NCI-H2029 treated with DMSO at 0.1 percent for 48 hours (cell line): ENCODE results near the gene UNC5C.

Source experiments
- DNase-seq: peaks from one replicate; lab custom pipeline; 2025; lab: John Stamatoyannopoulos, UW

The UNC5C gene

DNA sequence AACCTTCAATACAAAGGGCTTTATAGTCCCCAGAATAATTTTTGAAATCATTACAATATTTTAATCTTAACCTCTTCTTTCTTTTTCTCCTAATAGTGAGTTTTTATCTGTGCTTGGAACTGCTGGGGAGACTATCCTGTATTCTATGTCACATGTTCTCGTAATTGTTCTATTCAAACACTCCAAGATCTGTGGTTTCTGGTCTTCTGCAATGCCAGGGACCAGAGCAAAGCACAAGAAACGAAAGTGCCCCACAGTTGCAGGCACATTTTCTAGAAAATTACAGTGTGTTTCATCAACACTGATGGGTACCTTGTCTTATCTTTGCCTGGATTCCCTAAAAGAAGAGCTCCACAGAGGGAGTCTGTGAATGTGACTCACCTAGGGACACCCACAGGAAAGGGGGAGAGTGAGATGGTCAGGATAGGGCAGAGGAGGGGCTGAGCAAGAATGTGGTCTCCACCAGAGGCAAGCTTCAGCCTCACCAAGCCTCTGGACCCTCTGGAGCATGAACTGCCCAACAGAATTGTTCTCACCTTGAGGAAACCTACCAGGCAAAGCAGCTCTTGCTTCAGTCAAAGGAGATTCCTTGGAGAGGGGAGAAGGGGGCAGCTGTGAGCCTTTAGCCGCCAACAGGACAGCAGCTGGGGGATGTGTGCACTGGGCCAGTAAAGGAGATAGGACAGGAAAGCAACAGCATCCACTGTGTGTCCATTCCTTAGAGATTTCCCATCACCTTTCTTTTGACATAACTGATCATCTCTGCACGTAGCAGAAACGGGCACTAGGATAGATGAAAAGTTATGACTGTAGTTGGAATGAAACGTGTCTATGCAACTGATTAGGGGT is 25.9 kb downstream of the UNC5C start:
- no peak for DNase-seq

DNA sequence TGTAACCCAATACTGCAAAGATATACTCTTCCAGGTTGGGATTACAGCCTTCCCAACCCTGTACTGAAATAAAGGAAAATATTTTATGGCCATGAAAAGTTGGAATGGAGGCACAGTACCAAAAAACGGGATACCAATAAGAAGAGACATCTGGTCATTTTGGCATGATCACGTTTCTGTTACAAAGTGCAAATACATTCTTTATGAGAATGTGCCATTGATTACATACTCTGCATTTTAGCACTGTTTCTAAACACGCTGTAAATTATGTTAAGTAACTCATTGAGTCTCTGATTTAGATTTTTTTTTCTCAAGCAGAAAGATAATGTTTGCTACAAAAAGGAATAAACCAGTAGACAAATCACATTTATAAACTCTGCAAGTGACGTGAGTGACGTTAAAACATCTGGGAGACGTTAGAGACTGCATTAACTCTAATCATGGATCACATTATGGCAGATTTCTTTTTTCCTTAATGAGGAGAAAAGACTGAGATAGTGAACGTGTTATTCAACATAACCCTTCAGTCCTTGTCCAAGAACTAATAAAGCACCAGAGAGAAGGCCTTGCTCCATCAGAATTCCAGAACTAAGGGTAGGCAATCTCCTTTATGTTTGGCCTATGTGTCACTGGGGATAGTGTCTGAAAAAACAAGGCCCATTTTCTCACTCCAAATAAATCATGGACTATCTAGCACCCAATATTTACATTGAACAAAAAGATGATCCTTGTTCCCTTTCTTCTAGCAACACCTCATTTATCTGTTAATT is 31.0 kb downstream of the UNC5C start:
- DNase-seq, result no peak

DNA sequence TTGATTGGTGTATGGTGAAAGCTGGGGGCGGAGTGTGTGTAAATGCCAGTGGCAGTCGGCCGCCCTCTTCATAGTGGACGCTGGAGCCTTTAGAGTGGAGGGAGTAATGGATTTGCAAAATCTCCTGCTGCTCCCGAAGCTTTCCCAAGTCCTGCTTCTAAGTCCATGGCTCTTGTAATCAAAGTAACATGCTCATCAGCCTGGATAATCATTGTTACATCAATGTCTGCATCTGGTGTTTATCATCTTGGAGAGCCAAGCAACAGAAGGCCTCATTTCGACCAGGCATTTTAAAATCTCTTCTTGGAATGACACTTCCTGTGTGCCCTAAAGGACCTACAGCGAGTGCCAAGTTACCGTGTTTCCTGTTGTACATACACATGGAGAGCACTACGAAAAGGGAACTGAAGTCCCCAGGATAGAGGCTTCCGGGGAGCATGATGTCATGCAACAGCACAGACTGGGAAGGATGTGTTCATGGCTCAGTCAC is 32.2 kb downstream of the UNC5C start:
- DNase-seq, result no peak

DNA sequence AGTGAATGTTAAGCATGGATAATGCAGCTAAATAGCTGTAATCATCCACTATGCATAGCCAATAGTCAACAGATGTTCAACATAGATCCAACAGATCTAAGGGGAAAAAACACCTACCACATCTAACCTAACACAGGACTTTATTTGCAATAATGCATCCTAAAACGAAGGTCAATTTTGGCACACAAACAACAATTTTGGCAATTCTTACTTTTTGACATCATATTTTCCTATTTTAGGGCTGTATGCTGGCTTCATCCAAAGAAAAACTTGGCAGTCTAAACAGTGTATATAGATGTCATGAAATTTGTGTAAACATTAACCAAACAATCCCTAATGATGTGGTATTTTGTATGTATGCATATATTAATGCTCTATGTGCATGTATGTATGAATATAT is 33.2 kb downstream of the UNC5C start:
- DNase-seq, result no peak

DNA sequence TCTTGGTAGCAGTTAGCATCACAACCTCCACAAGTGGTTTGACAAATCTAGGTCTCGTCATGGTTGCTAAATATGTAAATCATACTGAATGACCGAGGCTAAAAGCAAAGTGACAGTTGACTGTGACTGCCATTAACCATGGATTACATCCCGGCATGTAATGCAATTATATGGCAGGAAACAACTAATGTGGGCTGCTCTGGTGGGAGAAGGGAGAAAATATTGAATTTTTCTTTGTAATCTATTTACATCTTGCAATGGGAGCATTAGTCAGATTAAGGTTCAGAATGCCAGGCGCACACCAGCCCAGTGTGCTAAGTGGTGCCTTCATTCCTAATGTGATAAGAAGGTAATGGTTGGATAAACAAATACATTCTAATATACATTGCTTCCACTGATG is 35.8 kb downstream of the UNC5C start:
- DNase-seq, result no peak

DNA sequence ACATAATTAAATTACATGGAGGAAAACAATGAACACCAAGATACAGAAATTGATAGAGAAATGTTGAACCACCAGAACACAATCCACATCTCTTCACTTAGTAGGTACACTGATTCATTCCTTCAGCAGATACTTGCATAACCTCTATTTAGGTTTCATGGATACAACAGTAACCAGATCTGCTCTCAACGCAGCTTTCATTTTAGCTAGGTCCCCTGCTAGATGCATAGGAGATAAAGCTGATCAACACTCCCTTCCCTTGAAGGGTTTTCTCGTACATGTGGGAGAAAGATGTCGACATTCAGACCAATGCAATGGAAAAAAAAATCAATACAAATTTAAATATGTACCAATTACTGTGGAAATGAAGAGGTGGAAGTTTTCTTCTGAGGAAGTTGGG is 37.3 kb downstream of the UNC5C start:
- no peak for DNase-seq

DNA sequence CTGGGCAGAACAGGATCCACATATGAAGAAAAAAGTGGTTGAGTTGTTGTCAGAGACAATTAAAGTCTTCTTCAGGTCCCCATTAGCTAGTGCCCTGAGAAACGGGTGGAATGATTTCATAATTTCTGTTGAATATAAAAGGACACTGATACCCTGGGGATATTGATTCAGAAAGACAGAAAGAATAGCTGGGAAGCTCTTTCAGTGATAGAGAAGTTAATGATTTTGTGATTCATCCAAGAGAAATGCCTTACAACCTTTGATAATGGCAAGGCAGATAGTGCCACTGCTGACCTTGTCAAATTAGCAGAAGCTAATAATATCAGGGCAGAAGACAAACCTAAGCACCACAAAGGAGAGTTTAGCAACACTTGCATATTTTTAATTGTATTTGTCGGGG is 37.9 kb downstream of the UNC5C start:
- DNase-seq, result no peak

DNA sequence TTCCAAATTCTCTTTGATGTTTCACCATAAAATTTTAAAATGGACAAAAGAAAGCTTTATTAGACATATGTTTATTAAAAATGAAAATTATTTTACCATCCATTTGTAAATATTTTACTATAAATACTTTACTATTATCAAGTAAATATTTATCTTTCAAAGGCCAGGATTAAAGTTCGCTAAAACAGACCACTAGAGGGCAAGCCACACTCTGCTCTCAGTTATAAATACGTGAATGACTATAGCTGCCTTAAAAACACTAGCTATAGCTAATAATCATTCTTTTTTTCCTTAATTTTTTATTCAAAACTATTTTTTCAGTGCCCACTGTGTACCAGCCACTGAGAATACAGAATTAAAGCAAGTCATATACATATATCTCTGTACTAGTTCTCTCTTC is 38.6 kb downstream of the UNC5C start:
- no peak for DNase-seq

DNA sequence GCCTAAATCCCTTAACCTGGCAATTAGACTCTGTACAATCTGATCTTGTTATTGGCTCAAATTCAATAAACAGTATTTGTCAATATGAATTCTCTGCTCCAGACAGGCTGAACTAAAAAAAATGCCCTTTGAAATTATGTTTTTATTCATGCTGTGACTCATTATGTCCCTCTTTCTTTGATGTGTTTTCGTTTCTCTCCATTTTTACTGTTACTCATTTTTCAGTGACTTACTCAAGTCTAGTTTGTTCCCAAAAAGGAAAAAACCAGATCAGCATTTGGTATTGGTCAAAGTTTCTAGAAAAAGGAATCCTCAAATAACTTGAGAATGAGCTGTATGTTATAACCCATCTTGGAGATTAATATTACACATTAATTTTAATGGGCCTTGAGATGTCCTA is 40.4 kb downstream of the UNC5C start:
- no peak for DNase-seq

DNA sequence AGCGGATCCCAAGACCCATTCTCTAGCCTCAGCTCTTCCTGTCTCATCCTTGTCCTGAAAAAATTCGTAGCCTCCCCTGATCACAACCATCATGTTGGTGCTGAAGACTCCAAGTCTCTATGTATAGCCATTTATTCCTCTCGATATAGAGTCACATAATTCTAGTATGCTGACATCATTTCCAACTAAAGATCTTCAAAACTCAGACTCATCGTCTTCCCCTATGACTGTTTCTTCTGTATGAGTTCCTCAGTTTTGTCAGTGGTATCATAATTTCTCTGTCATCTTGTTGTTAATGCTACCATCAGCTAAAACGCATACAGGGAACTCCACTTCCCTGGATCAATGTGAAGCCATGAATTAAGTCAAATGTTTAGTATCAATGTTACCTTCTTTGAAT is 41.2 kb downstream of the UNC5C start:
- DNase-seq, result no peak

DNA sequence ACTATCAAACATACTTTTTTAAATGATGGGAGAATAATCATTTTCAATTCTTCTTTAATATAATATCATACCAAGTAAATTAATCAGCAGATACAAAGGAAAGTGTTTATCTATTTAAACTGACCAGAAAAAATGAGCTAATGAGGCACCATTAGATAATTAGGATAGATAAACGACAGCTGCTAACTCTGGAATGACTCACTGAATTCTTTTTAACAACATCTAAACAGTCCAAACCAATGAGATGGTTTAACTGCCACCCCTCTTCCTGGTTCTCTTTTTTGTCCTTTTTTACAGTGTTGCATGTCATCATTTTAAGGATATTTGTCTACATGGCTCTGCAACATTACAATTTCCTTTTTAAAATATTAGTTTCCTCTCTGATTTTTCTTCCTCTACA is 41.6 kb downstream of the UNC5C start:
- no peak for DNase-seq

DNA sequence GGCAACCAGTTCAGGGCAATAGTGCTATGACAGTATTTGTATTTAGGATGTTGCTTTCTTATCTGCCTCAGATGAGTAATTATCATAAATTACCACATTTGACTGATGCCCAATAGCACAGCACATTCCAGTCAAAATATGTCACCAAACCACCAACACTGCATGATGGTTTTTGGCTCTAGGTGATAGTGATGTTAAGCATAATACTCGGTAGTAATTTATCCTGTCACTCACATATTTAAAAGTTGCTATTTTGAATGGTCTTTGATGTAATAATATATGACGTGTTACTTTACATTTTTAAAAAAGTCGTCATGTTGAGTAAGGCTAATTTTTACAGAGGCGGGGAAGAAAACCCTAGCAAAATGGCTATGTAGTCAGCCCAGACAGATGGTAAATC is 42.5 kb downstream of the UNC5C start:
- DNase-seq, result no peak

DNA sequence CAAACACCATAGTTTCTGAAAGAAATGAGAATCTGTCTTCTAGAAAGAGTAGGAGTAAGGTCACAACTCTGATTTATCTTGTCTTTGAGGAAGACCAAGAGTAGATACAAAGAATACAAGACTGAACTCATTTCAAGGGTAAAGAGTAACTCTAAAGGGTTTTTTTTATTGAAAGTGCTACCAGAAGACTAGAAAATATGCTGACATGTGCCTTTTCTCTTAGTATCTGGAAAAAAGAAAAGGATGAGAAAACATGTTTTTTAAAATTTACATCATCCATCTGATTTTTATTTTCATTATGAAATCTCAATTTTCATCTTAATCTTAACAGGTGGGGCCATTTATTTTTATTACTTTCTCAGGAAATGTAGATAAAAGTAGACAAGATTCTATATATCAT is 43.0 kb downstream of the UNC5C start:
- DNase-seq, result no peak

DNA sequence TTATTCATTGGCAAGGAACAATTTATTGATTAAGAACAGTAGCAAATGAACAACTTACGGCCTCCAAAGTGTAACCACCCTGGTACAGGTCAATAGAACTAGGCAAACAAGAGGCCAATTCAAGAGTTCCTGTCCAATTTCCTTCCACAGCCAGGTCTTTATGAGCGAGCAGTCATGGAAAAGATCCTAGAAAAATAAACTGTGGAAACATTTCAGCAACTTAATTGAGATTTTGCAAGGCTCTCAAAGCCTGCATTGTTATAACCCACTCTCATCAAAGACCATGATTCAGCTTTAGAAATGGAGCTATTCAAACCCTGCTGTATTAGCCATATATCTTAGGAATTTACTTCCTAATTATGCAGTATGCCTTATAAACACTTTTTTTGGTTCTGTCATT is 43.6 kb downstream of the UNC5C start:
- no peak for DNase-seq

DNA sequence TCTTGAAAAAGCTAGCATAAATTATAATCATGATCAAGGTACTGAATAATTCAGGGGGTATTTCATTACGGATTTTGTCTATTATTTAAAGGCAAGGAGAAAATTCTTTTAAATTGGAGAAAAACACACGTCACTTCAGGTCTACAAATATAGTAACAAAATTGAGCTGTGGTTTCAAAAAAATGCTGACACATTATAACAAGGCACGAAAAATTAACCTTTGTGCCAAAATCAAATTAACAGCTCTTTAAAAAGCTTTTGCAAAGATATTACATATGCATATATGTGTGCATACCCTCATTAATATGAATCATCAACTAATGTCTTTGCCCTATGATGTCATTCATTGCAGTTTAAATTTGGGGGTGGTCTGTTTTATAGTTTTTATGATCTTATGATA is 44.3 kb downstream of the UNC5C start:
- DNase-seq, result no peak

DNA sequence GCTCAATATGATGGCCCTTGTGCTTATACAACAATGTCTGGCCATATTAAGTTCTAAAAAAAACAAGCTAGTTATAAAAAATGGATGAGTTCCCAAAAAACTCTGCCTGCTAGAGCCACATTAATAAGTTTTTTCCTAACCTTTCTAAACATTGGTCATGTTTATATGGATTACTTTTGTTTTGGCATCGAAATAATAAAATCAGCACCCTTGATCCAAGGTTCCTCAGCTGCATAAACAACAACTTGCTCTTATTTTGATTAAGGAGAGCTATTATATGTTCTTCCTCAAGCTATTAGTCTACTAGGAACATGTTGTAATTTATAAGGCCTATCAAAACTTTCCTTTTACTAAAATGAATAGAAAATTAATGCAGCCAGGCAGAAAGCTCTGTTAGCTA is 48.4 kb downstream of the UNC5C start:
- no peak for DNase-seq

DNA sequence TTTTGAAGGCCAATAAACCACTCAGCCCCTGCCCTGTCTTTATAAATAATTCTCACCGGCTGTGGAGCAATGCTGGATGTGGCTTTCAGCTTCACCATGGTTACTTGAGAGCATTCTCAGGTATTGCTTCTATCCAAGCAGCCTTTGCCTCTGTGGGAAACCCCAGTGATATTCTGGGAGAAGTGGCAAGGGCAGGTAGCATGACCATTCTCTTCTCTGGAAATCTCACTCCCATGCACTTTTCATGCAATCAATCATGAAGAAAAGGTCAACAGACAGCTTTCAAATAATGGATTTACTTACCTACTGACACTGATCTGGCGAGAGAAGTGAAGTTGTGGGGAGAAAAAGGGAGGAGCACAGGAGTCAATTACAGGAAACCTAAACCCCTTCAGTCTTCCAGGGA is 49.5 kb downstream of the UNC5C start:
- DNase-seq, result no peak

DNA sequence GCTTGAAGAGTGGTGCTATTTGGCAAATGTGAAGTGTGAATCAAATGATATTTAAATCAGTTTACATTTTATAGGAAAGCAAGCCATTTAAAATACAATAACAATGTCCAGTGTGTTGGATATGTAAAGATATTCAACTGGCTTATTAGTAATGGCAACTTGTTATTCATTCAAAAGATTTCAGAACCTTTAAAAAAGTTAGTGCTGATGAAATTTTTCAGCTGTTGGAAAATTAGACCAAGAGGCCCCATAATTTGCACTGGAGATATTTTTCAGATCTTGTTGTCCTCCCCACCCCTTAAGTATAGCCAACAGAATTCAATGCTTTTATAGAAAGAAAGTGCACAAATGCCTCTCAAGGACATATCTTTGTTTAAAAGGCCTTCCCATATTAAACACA is 54.6 kb downstream of the UNC5C start:
- no peak for DNase-seq

DNA sequence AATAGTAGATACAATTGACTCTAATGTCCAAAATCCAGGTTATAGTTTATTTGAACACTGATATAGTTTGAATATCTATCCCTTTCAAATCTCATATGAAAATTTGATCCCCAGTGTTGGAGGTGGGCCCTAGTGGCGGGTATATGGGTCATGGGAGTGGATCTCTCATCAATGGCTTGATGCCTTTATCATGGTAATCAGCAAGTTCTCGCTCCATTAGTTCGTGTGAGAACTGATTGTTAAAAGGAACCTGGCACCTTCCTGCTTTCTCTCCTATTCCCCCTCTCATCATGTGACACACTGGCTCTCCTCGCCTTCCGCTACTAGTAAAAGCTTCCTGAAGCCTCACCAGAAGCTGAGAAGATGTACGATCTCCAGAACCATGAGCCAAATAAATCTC is 70.1 kb downstream of the UNC5C start:
- DNase-seq, result no peak

DNA sequence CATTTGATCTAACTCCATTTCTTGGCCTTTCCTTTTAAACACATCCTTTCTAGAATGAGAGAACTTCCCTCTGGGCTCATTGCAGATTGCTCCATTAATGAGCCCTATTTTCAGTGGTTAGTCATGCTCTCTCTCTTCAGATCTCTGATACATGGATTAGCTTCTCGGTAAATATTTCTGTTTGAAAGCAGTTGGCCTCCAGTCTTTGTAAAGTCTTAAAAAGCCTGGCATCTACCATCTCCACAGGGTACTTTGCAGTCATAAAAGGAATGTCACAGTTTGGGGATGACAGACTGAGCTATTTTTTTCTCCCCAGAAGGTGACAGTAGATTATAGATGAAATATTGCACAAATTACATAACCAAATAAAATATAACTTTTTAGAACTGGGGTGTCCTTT is 72.7 kb downstream of the UNC5C start:
- DNase-seq, result no peak

DNA sequence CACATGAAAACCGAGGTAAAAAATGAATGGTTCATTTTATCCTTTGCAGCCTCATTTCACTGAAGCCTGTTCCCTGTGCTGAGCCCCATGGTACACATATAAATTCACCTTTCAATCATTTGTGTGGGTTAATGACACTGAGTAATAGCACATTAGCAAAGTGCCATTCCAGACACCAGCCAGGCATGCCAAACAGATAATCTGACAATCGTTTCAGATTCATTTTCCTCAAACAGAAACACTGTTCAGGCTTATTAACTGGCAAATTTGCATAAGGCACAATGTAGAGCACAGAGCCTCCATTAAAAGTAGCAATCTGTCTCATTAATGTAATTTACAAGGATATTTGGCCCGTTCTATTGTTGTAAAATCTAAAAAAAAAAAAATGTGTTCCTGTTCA is 76.2 kb downstream of the UNC5C start:
- no peak for DNase-seq

DNA sequence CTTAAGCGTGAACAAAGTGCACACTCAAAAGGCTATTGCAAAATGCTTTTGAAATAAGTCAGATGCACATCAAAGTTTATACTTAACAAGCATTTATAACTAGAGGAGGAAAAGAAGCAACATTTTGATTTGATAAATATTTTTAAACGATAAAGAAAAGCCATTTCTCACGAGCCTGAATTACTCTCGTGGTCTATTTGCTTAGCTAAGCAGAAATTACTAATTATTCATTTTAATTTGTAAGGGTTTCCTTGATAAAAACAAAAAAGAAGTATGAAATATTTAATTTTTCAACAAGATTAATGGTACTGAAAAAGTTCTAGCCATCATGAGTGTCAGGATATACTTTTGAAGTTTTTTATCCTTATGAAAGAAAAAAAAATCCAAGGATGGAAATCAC is 78.2 kb downstream of the UNC5C start:
- DNase-seq, result no peak

DNA sequence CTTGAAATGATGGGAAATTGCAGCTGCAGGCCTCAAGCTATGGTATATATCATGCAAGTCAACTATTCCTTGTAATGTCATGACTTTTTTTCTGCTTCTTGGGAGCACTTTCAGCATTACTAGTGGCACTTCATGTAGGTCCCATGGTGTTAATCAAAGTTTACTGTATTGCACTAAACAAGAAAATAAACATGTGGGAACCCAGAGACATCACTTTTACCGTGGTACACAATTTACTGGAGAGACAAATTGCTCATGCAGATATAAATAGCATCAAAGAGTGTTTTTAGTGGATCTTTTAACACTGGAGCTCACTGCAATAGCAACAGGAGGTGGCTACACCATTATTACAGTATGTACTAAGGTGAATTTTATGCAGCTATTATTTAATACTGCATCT is 79.2 kb downstream of the UNC5C start:
- DNase-seq, result no peak

DNA sequence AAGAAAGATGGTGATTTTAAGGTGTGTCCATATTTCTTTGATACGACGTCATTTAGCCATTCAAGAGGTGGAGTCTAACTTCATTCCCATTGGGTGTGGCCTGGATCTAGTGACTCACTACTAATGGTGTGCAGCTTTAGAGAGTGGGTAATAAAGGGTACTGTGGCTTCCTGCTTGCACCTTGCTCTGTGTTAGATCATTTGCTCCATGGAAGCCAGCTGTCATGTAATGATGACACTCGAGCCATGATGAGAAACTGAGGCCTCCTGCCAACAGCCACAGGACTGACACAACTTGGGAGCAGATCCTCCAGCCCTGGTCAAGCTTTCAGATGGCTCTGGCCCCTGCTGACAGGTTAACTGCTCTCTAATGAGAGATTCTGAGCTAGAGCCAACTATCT is 82.0 kb downstream of the UNC5C start:
- no peak for DNase-seq
